GM12878 (cell line): ENCODE data around the gene RAB3A. TPM values are rescaled to one million over a fixed set of nuclear protein-coding genes. Genes with fewer than 3 reads are reported as not detected.

Experiments used
- ATF7 ChIP-seq: fragments of 450-650 bp; IDR thresholded peaks from 2 replicates; pipeline ENCODE4 v1.6.1; 2016; ENCODE audit warnings: low read depth, mild to moderate bottlenecking
- BHLHE40 ChIP-seq, 2 experiments: fragments of 450-650 bp in 1 of 2; IDR thresholded peaks; 2 replicates each; pipeline ENCODE4 v1.6.1; 2011 to 2017; ENCODE audit warnings: low read depth in 2 of 2, borderline replicate concordance in 1 of 2, improper control_type of control experiment in 1 of 2, low read length in 1 of 2, mild to moderate bottlenecking in 1 of 2
- DPF2 ChIP-seq: fragments of 450-650 bp; IDR thresholded peaks from 2 replicates; pipeline ENCODE4 v1.6.1; 2017; ENCODE audit warnings: mild to moderate bottlenecking
- FOS ChIP-seq: IDR thresholded peaks from 3 replicates; pipeline ENCODE4 v1.6.1; 2011; ENCODE audit warnings: borderline replicate concordance; ENCODE audit not compliant: insufficient read length; ENCODE audit errors: extremely low read depth
- HDAC6 ChIP-seq: fragments of 200-600 bp; sonication (generic); IDR thresholded peaks from one replicate; pipeline ENCODE4 v1.8.0; 2017; ENCODE audit warnings: antibody characterized with exemption; ENCODE audit not compliant: unreplicated experiment
- HDGF ChIP-seq: fragments of 450-650 bp; IDR thresholded peaks from 2 replicates; pipeline ENCODE4 v1.6.1; 2016; ENCODE audit warnings: antibody characterized with exemption
- NFYB ChIP-seq: IDR thresholded peaks from 2 replicates; pipeline ENCODE4 v1.6.1; 2011; ENCODE audit warnings: low read depth, mild to moderate bottlenecking, low read length, improper control_type of control experiment, moderate library complexity; ENCODE audit not compliant: insufficient read depth
- NR2C2 ChIP-seq: IDR thresholded peaks from 2 replicates; pipeline ENCODE4 v1.6.1; 2011; ENCODE audit warnings: borderline replicate concordance, low read depth; ENCODE audit not compliant: control insufficient read depth, insufficient read length
- POU2F2 ChIP-seq: IDR thresholded peaks from 3 replicates; pipeline ENCODE4 v1.6.1; 2011; ENCODE audit warnings: low read depth, mild to moderate bottlenecking, low read length, borderline replicate concordance
- RAD21 ChIP-seq: IDR thresholded peaks from 2 replicates; pipeline ENCODE4 v1.6.1; 2011; ENCODE audit warnings: mild to moderate bottlenecking, low read depth, low read length, moderate library complexity; ENCODE audit not compliant: insufficient read depth
- RCOR1 ChIP-seq: conservative IDR thresholded peaks from 2 replicates; pipeline ENCODE4 v1.6.1; 2012; ENCODE audit warnings: low read depth, low read length, improper control_type of control experiment
- RFX5 ChIP-seq: IDR thresholded peaks from 2 replicates; pipeline ENCODE4 v1.6.1; 2011; ENCODE audit warnings: low read depth, low read length, improper control_type of control experiment
- SIX5 ChIP-seq: IDR thresholded peaks from 2 replicates; pipeline ENCODE4 v1.6.1; 2011; ENCODE audit warnings: mild to moderate bottlenecking, low read depth, low read length, moderate library complexity; ENCODE audit not compliant: severe bottlenecking
- SREBF2 ChIP-seq: IDR thresholded peaks from 2 replicates; pipeline ENCODE4 v1.6.1; 2012; ENCODE audit warnings: mild to moderate bottlenecking, low read length
- ZBED1 ChIP-seq: IDR thresholded peaks from 2 replicates; pipeline ENCODE4 v1.6.1; 2016; ENCODE audit warnings: borderline replicate concordance
- ZNF24 ChIP-seq: fragments of 450-650 bp; IDR thresholded peaks from 2 replicates; pipeline ENCODE4 v1.6.1; 2017; ENCODE audit warnings: antibody characterized with exemption, mild to moderate bottlenecking
- ZNF384 ChIP-seq: IDR thresholded peaks from 2 replicates; pipeline ENCODE4 v1.6.1; 2012; ENCODE audit warnings: low read depth, mild to moderate bottlenecking, low read length, improper control_type of control experiment, borderline replicate concordance
- polyA plus RNA-seq, 11 experiments: library from polyadenylated mRNA; depleted of rRNA in 4 of 11; unstranded in 6 of 11; stranded (reverse) in 5 of 11; fragments of >200 nt; fragmentation: Nextera tagmentation in 4 of 11; fragmentation: Illumina TruSeq in 1 of 11; extraction: Ambion mirVana in 4 of 11; extraction: Trizol in 1 of 11; gene quantifications; 1 replicate in 1 of 11; 2 replicates in 10 of 11; pipeline versions ENCODE4 v1.2.1 to v1.2.3, GENCODE V29; 2011 to 2016; ENCODE audit warnings: inconsistent platforms in 2 of 11, missing spikeins in 2 of 11, low read depth in 1 of 11
- total RNA-seq, 4 experiments: library from RNA; depleted of rRNA in 3 of 4; stranded (reverse); fragments of >200 nt in 3 of 4; fragmentation: Illumina TruSeq in 1 of 4; extraction: Trizol in 1 of 4; gene quantifications; 2 replicates each; pipeline versions ENCODE4 v1.2.1 to v1.2.3, GENCODE V29; 2013 to 2021
- TF ChIP-seq, protein P1 (sequence below): IDR thresholded peaks from 2 replicates; pipeline ENCODE4 v1.6.1; 2011; ENCODE audit warnings: low read depth, mild to moderate bottlenecking, low read length, moderate library complexity, borderline replicate concordance; ENCODE audit errors: extremely low read depth
- TF ChIP-seq, protein P2 (sequence below): fragments of 150-350 bp; IDR thresholded peaks from 2 replicates; pipeline ENCODE4 v1.6.1; 2016; ENCODE audit warnings: low read depth, low read length
- TF ChIP-seq, protein P3 (sequence below): fragments of 450-650 bp; IDR thresholded peaks from 2 replicates; pipeline ENCODE4 v1.6.1; 2017; ENCODE audit warnings: mild to moderate bottlenecking, moderate library complexity
- TF ChIP-seq, protein P4 (sequence below): fragments of 450-650 bp; IDR thresholded peaks from 2 replicates; pipeline ENCODE4 v1.6.1; 2016; ENCODE audit warnings: mild to moderate bottlenecking

The RAB3A gene
- total and polyA plus RNA-seq, 10 of the 15 experiments (the other 5 are each of a cell fraction or from before 2014, with no cell fraction given) = 0.07 to 3.5 (median 1.2) TPM; not detected in 1

DNA sequence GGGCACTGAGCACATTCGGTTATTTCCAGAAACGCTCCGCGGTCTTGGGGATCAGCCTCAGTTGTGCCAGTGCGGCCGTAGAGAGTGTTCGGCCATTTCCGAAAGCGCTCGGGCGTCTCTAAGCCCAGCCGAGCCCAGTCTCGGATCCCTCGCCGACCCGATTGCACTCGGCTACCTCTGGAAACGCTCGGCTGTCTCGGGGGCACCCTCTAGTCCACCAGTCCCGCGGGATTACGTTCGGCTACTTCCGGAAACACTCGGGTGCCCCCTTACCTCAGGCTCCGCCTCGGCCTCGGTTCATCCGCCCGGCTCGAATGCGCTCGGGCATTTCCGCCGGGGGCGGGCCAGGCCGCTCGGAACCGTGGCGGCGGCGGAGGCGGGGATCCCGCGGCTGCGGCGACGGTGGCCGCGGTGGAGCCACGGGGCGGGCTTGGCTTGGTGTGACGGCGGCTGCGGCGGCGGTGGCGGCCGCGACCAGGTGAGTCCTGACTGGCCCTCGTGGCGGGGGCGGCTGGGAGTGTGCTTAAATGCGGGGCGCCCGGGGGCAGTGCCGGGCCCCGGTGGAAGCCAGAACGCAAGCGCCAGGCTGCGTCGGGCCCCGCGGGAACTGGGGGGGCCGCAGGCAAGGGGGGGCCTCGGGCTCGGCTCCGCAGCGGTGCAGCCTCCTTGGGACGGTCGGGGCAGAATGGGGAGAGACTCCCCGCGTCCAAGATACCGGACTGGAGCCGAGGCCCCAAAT lies 50.9 kb downstream of the RAB3A start, which contains the start of gene PIK3R2 (continued):
- TF ChIP-seq, protein P1, sequence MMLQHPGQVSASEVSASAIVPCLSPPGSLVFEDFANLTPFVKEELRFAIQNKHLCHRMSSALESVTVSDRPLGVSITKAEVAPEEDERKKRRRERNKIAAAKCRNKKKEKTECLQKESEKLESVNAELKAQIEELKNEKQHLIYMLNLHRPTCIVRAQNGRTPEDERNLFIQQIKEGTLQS = no peak
- TF ChIP-seq, protein P2, sequence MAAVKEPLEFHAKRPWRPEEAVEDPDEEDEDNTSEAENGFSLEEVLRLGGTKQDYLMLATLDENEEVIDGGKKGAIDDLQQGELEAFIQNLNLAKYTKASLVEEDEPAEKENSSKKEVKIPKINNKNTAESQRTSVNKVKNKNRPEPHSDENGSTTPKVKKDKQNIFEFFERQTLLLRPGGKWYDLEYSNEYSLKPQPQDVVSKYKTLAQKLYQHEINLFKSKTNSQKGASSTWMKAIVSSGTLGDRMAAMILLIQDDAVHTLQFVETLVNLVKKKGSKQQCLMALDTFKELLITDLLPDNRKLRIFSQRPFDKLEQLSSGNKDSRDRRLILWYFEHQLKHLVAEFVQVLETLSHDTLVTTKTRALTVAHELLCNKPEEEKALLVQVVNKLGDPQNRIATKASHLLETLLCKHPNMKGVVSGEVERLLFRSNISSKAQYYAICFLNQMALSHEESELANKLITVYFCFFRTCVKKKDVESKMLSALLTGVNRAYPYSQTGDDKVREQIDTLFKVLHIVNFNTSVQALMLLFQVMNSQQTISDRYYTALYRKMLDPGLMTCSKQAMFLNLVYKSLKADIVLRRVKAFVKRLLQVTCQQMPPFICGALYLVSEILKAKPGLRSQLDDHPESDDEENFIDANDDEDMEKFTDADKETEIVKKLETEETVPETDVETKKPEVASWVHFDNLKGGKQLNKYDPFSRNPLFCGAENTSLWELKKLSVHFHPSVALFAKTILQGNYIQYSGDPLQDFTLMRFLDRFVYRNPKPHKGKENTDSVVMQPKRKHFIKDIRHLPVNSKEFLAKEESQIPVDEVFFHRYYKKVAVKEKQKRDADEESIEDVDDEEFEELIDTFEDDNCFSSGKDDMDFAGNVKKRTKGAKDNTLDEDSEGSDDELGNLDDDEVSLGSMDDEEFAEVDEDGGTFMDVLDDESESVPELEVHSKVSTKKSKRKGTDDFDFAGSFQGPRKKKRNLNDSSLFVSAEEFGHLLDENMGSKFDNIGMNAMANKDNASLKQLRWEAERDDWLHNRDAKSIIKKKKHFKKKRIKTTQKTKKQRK = no peak
- peak; percentile 26; the same call in 1 of the 2 replicates for TF ChIP-seq HDGF
- TF ChIP-seq RAD21 = no peak
- TF ChIP-seq, protein P3, sequence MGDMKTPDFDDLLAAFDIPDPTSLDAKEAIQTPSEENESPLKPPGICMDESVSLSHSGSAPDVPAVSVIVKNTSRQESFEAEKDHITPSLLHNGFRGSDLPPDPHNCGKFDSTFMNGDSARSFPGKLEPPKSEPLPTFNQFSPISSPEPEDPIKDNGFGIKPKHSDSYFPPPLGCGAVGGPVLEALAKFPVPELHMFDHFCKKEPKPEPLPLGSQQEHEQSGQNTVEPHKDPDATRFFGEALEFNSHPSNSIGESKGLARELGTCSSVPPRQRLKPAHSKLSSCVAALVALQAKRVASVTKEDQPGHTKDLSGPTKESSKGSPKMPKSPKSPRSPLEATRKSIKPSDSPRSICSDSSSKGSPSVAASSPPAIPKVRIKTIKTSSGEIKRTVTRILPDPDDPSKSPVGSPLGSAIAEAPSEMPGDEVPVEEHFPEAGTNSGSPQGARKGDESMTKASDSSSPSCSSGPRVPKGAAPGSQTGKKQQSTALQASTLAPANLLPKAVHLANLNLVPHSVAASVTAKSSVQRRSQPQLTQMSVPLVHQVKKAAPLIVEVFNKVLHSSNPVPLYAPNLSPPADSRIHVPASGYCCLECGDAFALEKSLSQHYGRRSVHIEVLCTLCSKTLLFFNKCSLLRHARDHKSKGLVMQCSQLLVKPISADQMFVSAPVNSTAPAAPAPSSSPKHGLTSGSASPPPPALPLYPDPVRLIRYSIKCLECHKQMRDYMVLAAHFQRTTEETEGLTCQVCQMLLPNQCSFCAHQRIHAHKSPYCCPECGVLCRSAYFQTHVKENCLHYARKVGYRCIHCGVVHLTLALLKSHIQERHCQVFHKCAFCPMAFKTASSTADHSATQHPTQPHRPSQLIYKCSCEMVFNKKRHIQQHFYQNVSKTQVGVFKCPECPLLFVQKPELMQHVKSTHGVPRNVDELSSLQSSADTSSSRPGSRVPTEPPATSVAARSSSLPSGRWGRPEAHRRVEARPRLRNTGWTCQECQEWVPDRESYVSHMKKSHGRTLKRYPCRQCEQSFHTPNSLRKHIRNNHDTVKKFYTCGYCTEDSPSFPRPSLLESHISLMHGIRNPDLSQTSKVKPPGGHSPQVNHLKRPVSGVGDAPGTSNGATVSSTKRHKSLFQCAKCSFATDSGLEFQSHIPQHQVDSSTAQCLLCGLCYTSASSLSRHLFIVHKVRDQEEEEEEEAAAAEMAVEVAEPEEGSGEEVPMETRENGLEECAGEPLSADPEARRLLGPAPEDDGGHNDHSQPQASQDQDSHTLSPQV = peak; percentile 64; the same call in 1 of the 2 replicates
- no peak for TF ChIP-seq SREBF2
- no peak for TF ChIP-seq FOS
- peak; percentile 92 for TF ChIP-seq DPF2
- TF ChIP-seq SIX5 = no peak
- no peak for TF ChIP-seq ATF7
- TF ChIP-seq NFYB = no peak
- TF ChIP-seq ZNF24 = peak; percentile 76
- no peak for TF ChIP-seq NR2C2
- TF ChIP-seq RFX5 = no peak
- TF ChIP-seq ZNF384 = no peak
- TF ChIP-seq HDAC6 = no peak
- TF ChIP-seq, protein P4, sequence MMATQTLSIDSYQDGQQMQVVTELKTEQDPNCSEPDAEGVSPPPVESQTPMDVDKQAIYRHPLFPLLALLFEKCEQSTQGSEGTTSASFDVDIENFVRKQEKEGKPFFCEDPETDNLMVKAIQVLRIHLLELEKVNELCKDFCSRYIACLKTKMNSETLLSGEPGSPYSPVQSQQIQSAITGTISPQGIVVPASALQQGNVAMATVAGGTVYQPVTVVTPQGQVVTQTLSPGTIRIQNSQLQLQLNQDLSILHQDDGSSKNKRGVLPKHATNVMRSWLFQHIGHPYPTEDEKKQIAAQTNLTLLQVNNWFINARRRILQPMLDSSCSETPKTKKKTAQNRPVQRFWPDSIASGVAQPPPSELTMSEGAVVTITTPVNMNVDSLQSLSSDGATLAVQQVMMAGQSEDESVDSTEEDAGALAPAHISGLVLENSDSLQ = peak; percentile 12; the same call in 1 of the 2 replicates
- TF ChIP-seq RCOR1 = 0 out of 2 replicates have a peak, but pooled peaks have one; percentile 71
- no peak for TF ChIP-seq ZBED1
- TF ChIP-seq BHLHE40 (IDR thresholded peaks at IDR 0.05; ENCODE audit: borderline replicate concordance in 1 of 2, low read depth in 2 of 2, low read length in 1 of 2) = peak in 1 of 2 experiments; percentile 85; a peak in 2 of 4 replicates
- TF ChIP-seq POU2F2 = no peak
